ENCODE results near the gene MTMR11.

MTMR11 gene

GRCh38 chr1:149883598-149884247 lies 53.0 kb downstream of the MTMR11 start:
- Mint-ChIP-seq H3K4me3 (no peak overlapping the region), H3K27ac (no peak overlapping the region), H3K9me3 (no peaks in the 10 kb centered on the region), H3K27me3 (no peaks in the 10 kb centered on the region), H3K36me3 (ENCODE audit: low read depth) (no peaks in the 10 kb centered on the region), H3K4me1 (ENCODE audit: low read depth) (peaks cover 6% of the 10 kb centered on the region)
- intact Hi-C loops (cut with micrococcal nuclease): no loop called here

GRCh38 chr1:149881876-149882275 lies 54.8 kb downstream of the MTMR11 start:
- H3K27ac Mint-ChIP-seq: no peak overlapping the region
- no peaks in the 10 kb centered on the region for H3K27me3 Mint-ChIP-seq
- H3K4me3 Mint-ChIP-seq: no peak overlapping the region
- intact Hi-C loops (cut with micrococcal nuclease): no loop called here
- no peaks in the 10 kb centered on the region for H3K36me3 Mint-ChIP-seq (ENCODE audit: low read depth)
- H3K4me1 Mint-ChIP-seq (ENCODE audit: low read depth): peaks cover 6% of the 10 kb centered on the region
- H3K9me3 Mint-ChIP-seq: no peaks in the 10 kb centered on the region

- Mint-ChIP-seq H3K36me3 (ENCODE audit: low read depth) (no peaks in the 10 kb centered on the region), H3K4me3 (no peak overlapping the region)
- intact Hi-C loops (cut with micrococcal nuclease): no loop called here
These were observed 57.1 kb downstream of the MTMR11 start for GRCh38 chr1:149879556-149879955.

More at GRCh38 chr1:149879556-149879955, 57.1 kb downstream of the MTMR11 start:
- no peak overlapping the region for H3K27ac Mint-ChIP-seq
- peaks cover 6% of the 10 kb centered on the region for H3K4me1 Mint-ChIP-seq (ENCODE audit: low read depth)
- no peaks in the 10 kb centered on the region for H3K27me3 Mint-ChIP-seq
- no peaks in the 10 kb centered on the region for H3K9me3 Mint-ChIP-seq

Measured in dendritic cell treated with granulocyte-macrophage colony-stimulating factor and Interleukin-4, amounts not matched to agents 40 ng/mL and 50 ng/mL, for 4 days (primary cell).